Neural cell (in vitro differentiated cells): Measurements from ENCODE around the gene TNFRSF13B. TPM values are rescaled to one million over a fixed set of nuclear protein-coding genes. Genes with fewer than 3 reads are reported as not detected.

Experiments used
- H2AFZ ChIP-seq: fragments of 200-600, 300-800 bp; sonication (generic), shearing (Covaris generic); 2 replicates; pipeline ENCODE4 v1.6.0; 2014; ENCODE audit warnings: low read depth, mild to moderate bottlenecking, antibody characterized with exemption, low read length, moderate library complexity
- H3F3A ChIP-seq: fragments of 200-600 bp; shearing (Covaris generic); 2 replicates; pipeline ENCODE4 v1.6.1; 2016; ENCODE audit warnings: mild to moderate bottlenecking, moderate library complexity, mixed read lengths, antibody characterized with exemption, low read length; ENCODE audit not compliant: insufficient read depth, poor library complexity, severe bottlenecking
- H3K27ac ChIP-seq: fragments of 200-600, 300-800 bp; sonication (generic), shearing (Covaris generic); 2 replicates; pipeline ENCODE4 v1.5.1; 2014; ENCODE audit warnings: mild to moderate bottlenecking, low read length, moderate library complexity
- H3K27me3 ChIP-seq: fragments of 300-800, 200-600 bp; sonication (generic), shearing (Covaris generic); 2 replicates; pipeline ENCODE4 v1.6.0; 2014; ENCODE audit warnings: mild to moderate bottlenecking, low read depth, low read length, moderate library complexity; ENCODE audit not compliant: insufficient read depth
- H3K36me3 ChIP-seq: fragments of 300-800, 200-600 bp; sonication (generic), shearing (Covaris generic); 2 replicates; pipeline ENCODE4 v1.5.1; 2014; ENCODE audit warnings: mild to moderate bottlenecking, antibody characterized with exemption, low read length, moderate library complexity; ENCODE audit not compliant: insufficient read depth
- H3K4me2 ChIP-seq: fragments of 300-800, 200-600 bp; sonication (generic), shearing (Covaris generic); 2 replicates; pipeline ENCODE4 v1.6.0; 2014; ENCODE audit warnings: mild to moderate bottlenecking, low read length
- H3K4me3 ChIP-seq: fragments of 300-800, 200-600 bp; sonication (generic), shearing (Covaris generic); 2 replicates; pipeline ENCODE4 v1.5.1; 2014; ENCODE audit warnings: mild to moderate bottlenecking, low read length, moderate library complexity
- H3K79me2 ChIP-seq: fragments of 200-600 bp; shearing (Covaris generic); replicated peaks from 2 replicates; pipeline ENCODE4 v1.6.0; 2014; ENCODE audit warnings: mild to moderate bottlenecking, low read length, moderate library complexity; ENCODE audit not compliant: insufficient read depth
- H3K9ac ChIP-seq: fragments of 300-800, 200-600 bp; sonication (generic), shearing (Covaris generic); 2 replicates; pipeline ENCODE4 v1.6.1; 2016; ENCODE audit warnings: mild to moderate bottlenecking, low read length, mixed read lengths
- H3K9me2 ChIP-seq: fragments of 200-600 bp; shearing (Covaris generic); 2 replicates; pipeline ENCODE4 v1.6.1; 2016; ENCODE audit warnings: mild to moderate bottlenecking, low read length, mixed read lengths; ENCODE audit not compliant: insufficient read depth
- H3K9me3 ChIP-seq: fragments of 200-600, 300-800 bp; sonication (generic), shearing (Covaris generic); 2 replicates; pipeline ENCODE4 v1.6.1; 2016; ENCODE audit warnings: mild to moderate bottlenecking, mixed run types, low read length, moderate library complexity, mixed read lengths
- H4K20me1 ChIP-seq: fragments of 200-600 bp; shearing (Covaris generic); 2 replicates; pipeline ENCODE4 v1.6.1; 2016; ENCODE audit warnings: mild to moderate bottlenecking, mixed run types; ENCODE audit not compliant: insufficient read depth
- EP300 ChIP-seq: fragments of 450-650 bp; conservative IDR thresholded peaks from 2 replicates; pipeline ENCODE4 v1.6.1; 2014; ENCODE audit warnings: antibody characterized with exemption, mild to moderate bottlenecking, moderate library complexity; ENCODE audit not compliant: poor library complexity, severe bottlenecking
- EZH2 ChIP-seq: fragments of 200-600, 300-800 bp; shearing (Covaris generic), sonication (generic); IDR thresholded peaks from 2 replicates; pipeline ENCODE4 v1.6.1; 2014; ENCODE audit warnings: antibody characterized with exemption, low read length, borderline replicate concordance, mild to moderate bottlenecking; ENCODE audit not compliant: insufficient read depth, poor library complexity, severe bottlenecking
- MXI1 ChIP-seq: fragments of 450-650 bp; conservative IDR thresholded peaks from 2 replicates; pipeline ENCODE4 v1.6.1; 2014; ENCODE audit warnings: antibody characterized with exemption, mild to moderate bottlenecking; ENCODE audit not compliant: poor library complexity, severe bottlenecking
- POLR2AphosphoS5 ChIP-seq: IDR thresholded peaks from 2 replicates; pipeline ENCODE4 v1.6.1; 2012
- RAD21 ChIP-seq: fragments of 450-650 bp; conservative IDR thresholded peaks from 2 replicates; pipeline ENCODE4 v1.6.1; 2014; ENCODE audit warnings: antibody characterized with exemption, mild to moderate bottlenecking, moderate library complexity
- SMC3 ChIP-seq: fragments of 450-650 bp; conservative IDR thresholded peaks from 2 replicates; pipeline ENCODE4 v1.6.1; 2014; ENCODE audit warnings: antibody characterized with exemption, mild to moderate bottlenecking, moderate library complexity; ENCODE audit not compliant: poor library complexity
- TAF1 ChIP-seq: IDR thresholded peaks from 2 replicates; pipeline ENCODE4 v1.6.1; 2012; ENCODE audit warnings: low read depth
- polyA plus RNA-seq: library from polyadenylated mRNA; depleted of rRNA; stranded (reverse); fragments of >200 nt; gene quantifications from 2 replicates; pipeline ENCODE4 v1.2.3, GENCODE V29; 2014
- TF ChIP-seq, protein P1 (sequence below): fragments of 450-650 bp; IDR thresholded peaks from 2 replicates; pipeline ENCODE4 v1.5.1; 2014; ENCODE audit warnings: antibody characterized with exemption, mild to moderate bottlenecking, moderate library complexity; ENCODE audit not compliant: poor library complexity, severe bottlenecking
- TF ChIP-seq, protein P2 (sequence below): IDR thresholded peaks from 2 replicates; pipeline ENCODE4 v1.6.1; 2012; ENCODE audit warnings: borderline replicate concordance

Gene TNFRSF13B
- polyA plus RNA-seq, 1 donor from 2014 or later, result not detected

DNA sequence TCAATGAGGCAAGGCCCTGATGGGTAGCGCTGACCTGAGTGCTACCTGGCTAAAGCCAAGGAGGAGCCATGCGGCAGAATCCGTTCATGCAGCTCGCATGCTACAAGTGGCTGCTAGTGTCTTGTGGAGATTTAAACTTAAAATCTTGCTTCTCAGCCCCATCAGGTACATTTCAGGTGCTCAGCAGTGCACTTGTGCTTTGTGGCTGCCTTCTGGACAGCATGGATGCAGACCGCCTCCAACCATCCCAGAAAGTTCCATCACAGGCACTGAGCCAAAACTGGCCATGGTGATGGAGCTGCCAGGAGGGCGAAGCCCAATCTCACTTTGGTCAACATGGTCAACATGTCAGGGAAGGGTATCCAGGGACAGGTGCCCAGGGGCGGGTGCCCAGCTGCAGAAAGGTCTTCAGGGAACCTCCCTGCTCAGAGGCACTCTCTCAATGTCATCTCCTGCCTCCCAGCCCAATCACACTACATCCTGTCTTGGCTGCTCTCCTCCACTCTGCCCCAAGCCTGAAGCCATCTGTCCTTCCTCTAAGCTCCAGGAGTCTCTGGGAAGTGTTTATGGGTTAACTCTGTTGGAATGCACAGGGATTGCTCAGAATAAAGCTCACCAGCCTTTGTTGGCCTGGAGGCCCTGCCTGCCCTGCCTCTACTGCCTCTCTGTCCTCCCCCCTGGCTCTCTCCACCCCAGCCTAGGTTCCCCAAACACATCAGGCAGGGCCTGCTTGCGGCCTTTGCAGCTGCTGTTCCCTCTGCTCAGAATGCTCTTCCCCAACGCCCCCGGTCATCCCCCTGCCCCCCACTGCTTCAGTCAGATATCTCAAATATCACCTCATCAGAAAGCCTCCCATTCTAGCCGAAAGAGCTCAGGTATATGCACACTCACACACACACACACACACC lies 18.3 kb upstream of the TNFRSF13B start:
- TF ChIP-seq, protein P1, sequence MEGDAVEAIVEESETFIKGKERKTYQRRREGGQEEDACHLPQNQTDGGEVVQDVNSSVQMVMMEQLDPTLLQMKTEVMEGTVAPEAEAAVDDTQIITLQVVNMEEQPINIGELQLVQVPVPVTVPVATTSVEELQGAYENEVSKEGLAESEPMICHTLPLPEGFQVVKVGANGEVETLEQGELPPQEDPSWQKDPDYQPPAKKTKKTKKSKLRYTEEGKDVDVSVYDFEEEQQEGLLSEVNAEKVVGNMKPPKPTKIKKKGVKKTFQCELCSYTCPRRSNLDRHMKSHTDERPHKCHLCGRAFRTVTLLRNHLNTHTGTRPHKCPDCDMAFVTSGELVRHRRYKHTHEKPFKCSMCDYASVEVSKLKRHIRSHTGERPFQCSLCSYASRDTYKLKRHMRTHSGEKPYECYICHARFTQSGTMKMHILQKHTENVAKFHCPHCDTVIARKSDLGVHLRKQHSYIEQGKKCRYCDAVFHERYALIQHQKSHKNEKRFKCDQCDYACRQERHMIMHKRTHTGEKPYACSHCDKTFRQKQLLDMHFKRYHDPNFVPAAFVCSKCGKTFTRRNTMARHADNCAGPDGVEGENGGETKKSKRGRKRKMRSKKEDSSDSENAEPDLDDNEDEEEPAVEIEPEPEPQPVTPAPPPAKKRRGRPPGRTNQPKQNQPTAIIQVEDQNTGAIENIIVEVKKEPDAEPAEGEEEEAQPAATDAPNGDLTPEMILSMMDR, result no peak
- TF ChIP-seq RAD21 (no peak), SMC3 (no peak), EP300 (no peak), MXI1 (no peak), EZH2 (no peak), POLR2AphosphoS5 (no peak), TAF1 (no peak)
- TF ChIP-seq, protein P2, sequence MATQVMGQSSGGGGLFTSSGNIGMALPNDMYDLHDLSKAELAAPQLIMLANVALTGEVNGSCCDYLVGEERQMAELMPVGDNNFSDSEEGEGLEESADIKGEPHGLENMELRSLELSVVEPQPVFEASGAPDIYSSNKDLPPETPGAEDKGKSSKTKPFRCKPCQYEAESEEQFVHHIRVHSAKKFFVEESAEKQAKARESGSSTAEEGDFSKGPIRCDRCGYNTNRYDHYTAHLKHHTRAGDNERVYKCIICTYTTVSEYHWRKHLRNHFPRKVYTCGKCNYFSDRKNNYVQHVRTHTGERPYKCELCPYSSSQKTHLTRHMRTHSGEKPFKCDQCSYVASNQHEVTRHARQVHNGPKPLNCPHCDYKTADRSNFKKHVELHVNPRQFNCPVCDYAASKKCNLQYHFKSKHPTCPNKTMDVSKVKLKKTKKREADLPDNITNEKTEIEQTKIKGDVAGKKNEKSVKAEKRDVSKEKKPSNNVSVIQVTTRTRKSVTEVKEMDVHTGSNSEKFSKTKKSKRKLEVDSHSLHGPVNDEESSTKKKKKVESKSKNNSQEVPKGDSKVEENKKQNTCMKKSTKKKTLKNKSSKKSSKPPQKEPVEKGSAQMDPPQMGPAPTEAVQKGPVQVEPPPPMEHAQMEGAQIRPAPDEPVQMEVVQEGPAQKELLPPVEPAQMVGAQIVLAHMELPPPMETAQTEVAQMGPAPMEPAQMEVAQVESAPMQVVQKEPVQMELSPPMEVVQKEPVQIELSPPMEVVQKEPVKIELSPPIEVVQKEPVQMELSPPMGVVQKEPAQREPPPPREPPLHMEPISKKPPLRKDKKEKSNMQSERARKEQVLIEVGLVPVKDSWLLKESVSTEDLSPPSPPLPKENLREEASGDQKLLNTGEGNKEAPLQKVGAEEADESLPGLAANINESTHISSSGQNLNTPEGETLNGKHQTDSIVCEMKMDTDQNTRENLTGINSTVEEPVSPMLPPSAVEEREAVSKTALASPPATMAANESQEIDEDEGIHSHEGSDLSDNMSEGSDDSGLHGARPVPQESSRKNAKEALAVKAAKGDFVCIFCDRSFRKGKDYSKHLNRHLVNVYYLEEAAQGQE, result no peak
- Histone ChIP-seq H3K4me3 (no peak overlapping the region), H4K20me1 (no peaks in the 10 kb centered on the region), H3K9me3 (no peaks in the 10 kb centered on the region), H3F3A (no peaks in the 10 kb centered on the region), H3K27ac (no peak overlapping the region), H3K27me3 (no peaks in the 10 kb centered on the region), H3K79me2 (no peaks in the 10 kb centered on the region), H3K9ac (no peak overlapping the region), H3K9me2 (no peaks in the 10 kb centered on the region), H2AFZ (no peak overlapping the region), H3K36me3 (no peaks in the 10 kb centered on the region), H3K4me2 (no peak overlapping the region)

DNA sequence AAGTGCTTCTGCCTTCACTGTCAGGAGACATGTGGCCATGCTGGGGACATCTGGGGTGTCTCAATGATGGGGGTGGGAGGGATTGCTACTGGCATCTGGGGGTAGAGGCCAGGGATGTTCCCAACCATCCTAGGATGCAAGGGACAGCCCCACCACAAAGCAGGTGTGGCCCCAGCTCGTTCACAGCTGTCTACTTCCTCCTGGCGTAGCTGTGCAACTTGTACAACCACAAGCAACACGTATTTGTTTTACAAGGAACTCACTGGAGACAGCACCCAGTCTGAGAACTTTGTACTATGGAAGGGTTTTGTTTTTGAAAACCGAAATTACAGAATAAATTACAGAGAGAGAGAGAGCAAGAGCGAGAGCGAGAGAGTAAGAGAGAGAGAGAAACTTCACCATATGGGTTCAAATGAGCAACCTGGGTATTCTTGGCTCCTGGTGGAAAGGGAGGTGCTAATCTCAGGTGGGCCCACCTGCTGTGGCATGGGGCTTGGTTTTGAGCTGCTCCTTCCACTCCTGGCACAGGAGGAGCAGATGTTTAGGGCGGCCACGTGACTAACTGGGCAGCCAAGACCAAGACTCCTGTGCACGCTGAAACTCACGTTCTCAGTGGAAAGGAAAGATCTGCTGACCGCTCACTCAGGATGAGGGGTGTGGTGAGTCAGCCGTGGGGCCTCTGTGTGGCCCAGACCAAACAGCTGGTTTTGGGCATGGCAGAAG lies 17.5 kb upstream of the TNFRSF13B start:
- Histone ChIP-seq H4K20me1 (no peaks in the 10 kb centered on the region), H3K9me2 (no peaks in the 10 kb centered on the region), H3K27ac (no peak overlapping the region), H3K4me2 (no peak overlapping the region), H3K27me3 (no peaks in the 10 kb centered on the region), H2AFZ (no peak overlapping the region), H3K9ac (no peak overlapping the region), H3K4me3 (no peak overlapping the region), H3K79me2 (no peaks in the 10 kb centered on the region), H3K36me3 (no peaks in the 10 kb centered on the region), H3K9me3 (no peaks in the 10 kb centered on the region), H3F3A (no peaks in the 10 kb centered on the region)
- TF ChIP-seq RAD21 (no peak), TAF1 (no peak), EP300 (no peak), POLR2AphosphoS5 (no peak), SMC3 (no peak), MXI1 (no peak), EZH2 (no peak)
- TF ChIP-seq, protein P1, result no peak
- TF ChIP-seq, protein P2, result no peak
